Measurements from ENCODE around the gene MACROD2.

DNA sequence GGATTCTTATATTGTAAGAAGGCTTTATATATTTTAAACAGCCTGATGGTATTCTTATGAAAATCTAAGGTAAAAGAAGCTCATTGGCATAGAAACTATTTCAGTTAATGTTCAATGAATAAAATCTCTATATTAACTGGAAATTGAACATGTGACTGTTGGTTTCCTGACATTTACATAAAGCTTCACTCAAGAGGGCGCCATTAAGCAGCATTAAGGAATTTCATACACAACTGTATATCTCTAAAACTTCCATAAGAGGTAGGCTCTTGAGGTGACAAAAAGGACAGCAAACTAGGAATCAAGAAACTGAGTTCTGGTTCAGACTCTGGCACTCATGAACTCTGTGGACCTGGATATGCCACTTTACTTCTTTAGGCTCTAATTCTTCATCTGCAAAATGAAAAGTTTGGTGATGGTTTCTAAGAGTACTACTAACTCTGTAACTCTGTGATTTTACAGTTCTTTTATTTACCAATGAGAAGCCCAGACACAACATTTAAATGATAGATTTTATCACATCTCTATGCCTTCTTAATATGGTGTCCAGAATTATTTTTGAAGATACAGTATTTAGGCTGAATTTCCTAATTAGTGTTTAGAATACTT lies 194.6 kb downstream of the MACROD2 start:
- TF ChIP-seq POLR2AphosphoS5 (IDR thresholded peaks at IDR 0.05) (no peak), CTCF (IDR thresholded peaks at IDR 0.05) (peak in 2 of 7 experiments; percentile 23 to 25)
